Measurements from ENCODE around the gene IGFN1.

DNA sequence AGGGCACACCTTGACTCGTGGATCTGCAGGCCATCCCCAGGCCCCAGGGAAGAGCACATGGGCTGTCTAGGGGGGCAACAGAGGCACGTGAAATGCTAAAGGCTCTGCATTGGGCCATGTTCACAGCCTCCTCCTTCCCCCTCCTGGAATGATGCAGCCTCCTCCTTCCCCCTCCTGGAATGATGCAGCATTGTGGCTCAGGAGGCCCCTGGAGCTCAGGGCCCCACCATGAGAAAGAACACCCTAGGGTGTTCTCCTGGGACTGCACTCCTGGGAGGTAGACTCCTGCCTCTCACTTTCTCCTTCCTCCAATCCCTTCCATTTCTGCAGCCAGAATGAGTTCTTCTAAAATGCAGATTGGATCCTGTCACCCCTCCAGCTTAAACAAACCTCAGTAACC lies 1.5 kb upstream of the IGFN1 start:
- TF ChIP-seq, protein P1, sequence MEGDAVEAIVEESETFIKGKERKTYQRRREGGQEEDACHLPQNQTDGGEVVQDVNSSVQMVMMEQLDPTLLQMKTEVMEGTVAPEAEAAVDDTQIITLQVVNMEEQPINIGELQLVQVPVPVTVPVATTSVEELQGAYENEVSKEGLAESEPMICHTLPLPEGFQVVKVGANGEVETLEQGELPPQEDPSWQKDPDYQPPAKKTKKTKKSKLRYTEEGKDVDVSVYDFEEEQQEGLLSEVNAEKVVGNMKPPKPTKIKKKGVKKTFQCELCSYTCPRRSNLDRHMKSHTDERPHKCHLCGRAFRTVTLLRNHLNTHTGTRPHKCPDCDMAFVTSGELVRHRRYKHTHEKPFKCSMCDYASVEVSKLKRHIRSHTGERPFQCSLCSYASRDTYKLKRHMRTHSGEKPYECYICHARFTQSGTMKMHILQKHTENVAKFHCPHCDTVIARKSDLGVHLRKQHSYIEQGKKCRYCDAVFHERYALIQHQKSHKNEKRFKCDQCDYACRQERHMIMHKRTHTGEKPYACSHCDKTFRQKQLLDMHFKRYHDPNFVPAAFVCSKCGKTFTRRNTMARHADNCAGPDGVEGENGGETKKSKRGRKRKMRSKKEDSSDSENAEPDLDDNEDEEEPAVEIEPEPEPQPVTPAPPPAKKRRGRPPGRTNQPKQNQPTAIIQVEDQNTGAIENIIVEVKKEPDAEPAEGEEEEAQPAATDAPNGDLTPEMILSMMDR (IDR thresholded peaks at IDR 0.05; ENCODE audit: poor library complexity), result no peak
- no peak for TF ChIP-seq EZH2phosphoT487 (IDR thresholded peaks at IDR 0.05; ENCODE audit: low read depth, severe bottlenecking, unreplicated experiment)
